ENCODE measurements around the gene LINC01488. TPM values are rescaled to one million over a fixed set of nuclear protein-coding genes. Genes with fewer than 3 reads are reported as not detected.
A peak's percentile ranks its signal among the peaks of the same experiment; 100 is the strongest.

Gene LINC01488
- total and polyA plus RNA-seq, 2 of the 13 experiments (the other 11 are each of a cell fraction or from before 2014, with no cell fraction given) = 0.26 to 0.58 TPM

GRCh38 chr11:69499918-69500284 is 18.4 kb downstream of the LINC01488 start (continued):
- TF ChIP-seq SRF (IDR thresholded peaks at IDR 0.05; ENCODE audit: low read depth, low read length) (no peak), TFDP1 (CRISPR knock-in tag; IDR thresholded peaks at IDR 0.05; ENCODE audit: borderline replicate concordance) (peak; percentile 61; the same call in 1 of the 2 replicates), ZNF768 (CRISPR knock-in tag; IDR thresholded peaks at IDR 0.05) (no peak), POLR2AphosphoS5 (IDR thresholded peaks at IDR 0.05; ENCODE audit: low read depth, low read length) (no peak)

- in situ Hi-C loops (cut with HindIII; ENCODE audit: extremely low pct_ligation_motif_present, low pct_unique_long_range_greater_than_20kb) = no loop called here
- no peak overlapping the region for H3K27ac ChIP-seq (ENCODE audit: extremely low read length, insufficient read depth, low read length)
Observed at GRCh38 chr11:69500285-69501120, 19.0 kb downstream of the LINC01488 start.

More at GRCh38 chr11:69500285-69501120, 19.0 kb downstream of the LINC01488 start:
- POLR2A ChIA-PET = no interaction called here
- Histone ChIP-seq H3K27me3 (ENCODE audit: control insufficient read depth in 1 of 2, insufficient read depth in 2 of 2, low read length in 2 of 2) (peaks cover 3 to 12% of the 10 kb centered on the region in 2 experiments; a peak in 3 of 5 replicates), H3K4me3 (replicated peaks in 1 of 3; ENCODE audit: insufficient read depth in 1 of 3, low read depth in 2 of 3, low read length in 3 of 3) (no peak overlapping the region), H3K4me2 (ENCODE audit: low read depth, low read length) (no peak overlapping the region), H3K9ac (ENCODE audit: insufficient read depth, low read depth, low read length) (no peak overlapping the region), H3K4me1 (ENCODE audit: insufficient read depth, low read length) (peaks cover 46% of the 10 kb centered on the region), H3K36me3 (replicated peaks in 1 of 2; ENCODE audit: control insufficient read depth in 1 of 2, insufficient read depth in 2 of 2, low read length in 2 of 2) (no peaks in the 10 kb centered on the region), H3K79me2 (ENCODE audit: insufficient read depth, low read length) (no peaks in the 10 kb centered on the region), H3K9me3 (ENCODE audit: low read length) (no peaks in the 10 kb centered on the region), H2AFZ (ENCODE audit: low read length) (no peak overlapping the region), H4K20me1 (ENCODE audit: insufficient read depth, low read length) (no peaks in the 10 kb centered on the region)
- DNase-seq (ENCODE audit: low spot score) (no peak), ATAC-seq (no peak), FAIRE-seq (no peak)
- intact Hi-C loops (cut with micrococcal nuclease; ENCODE audit: unreplicated experiment) = no loop called here
- no TSS peak for BruUV-seq (replicated peaks)
- CTCF ChIA-PET (ENCODE audit: low intra/inter-chr PET ratio, low total read pairs) = no interaction called here
- 18% methylated on average over 11 of the region's 13 CpGs for WGBS (ENCODE audit: low lambda C conversion rate)
- TF ChIP-seq ZBTB33 (CRISPR knock-in tag; IDR thresholded peaks at IDR 0.05) (peak; percentile 55; the same call in 1 of the 2 replicates), NR3C1 (CRISPR knock-in tag; IDR thresholded peaks at IDR 0.05) (no peak)
